Smooth muscle cell of the brain vasculature (primary cell): ENCODE measurements around the gene TNKS1BP1.
"Not testable (repeated sequence)": the region's sequence is repeated elsewhere in the genome, so short reads cannot be mapped to it uniquely, and the experiment has no call there.

Experiments used
- DNase-seq: peaks from one replicate; pipeline ENCODE4 v3.0.0-alpha.2; 2012; ENCODE audit warnings: low read depth, low spot score

TNKS1BP1 gene

GRCh38 chr11:57354699-57355098 lies 29.9 kb upstream of the TNKS1BP1 start:
- DNase-seq = no peak

GRCh38 chr11:57353852-57354251 lies 29.1 kb upstream of the TNKS1BP1 start:
- DNase-seq = no peak

GRCh38 chr11:57353446-57353845 lies 28.7 kb upstream of the TNKS1BP1 start:
- DNase-seq = no peak

GRCh38 chr11:57353036-57353435 lies 28.3 kb upstream of the TNKS1BP1 start:
- no peak for DNase-seq

GRCh38 chr11:57349491-57350274 lies 24.9 kb upstream of the TNKS1BP1 start:
- no peak for DNase-seq

GRCh38 chr11:57348636-57349313 lies 24.0 kb upstream of the TNKS1BP1 start:
- DNase-seq = no peak

GRCh38 chr11:57348052-57348451 lies 23.3 kb upstream of the TNKS1BP1 start:
- no peak for DNase-seq

GRCh38 chr11:57347336-57347735 lies 22.6 kb upstream of the TNKS1BP1 start:
- no peak for DNase-seq

- DNase-seq = no peak
Observed at GRCh38 chr11:57345555-57346211, 20.9 kb upstream of the TNKS1BP1 start.

- no peak for DNase-seq
Observed at GRCh38 chr11:57344826-57345225, 20.1 kb upstream of the TNKS1BP1 start.

- DNase-seq = no peak
Observed at GRCh38 chr11:57343825-57344224, 19.1 kb upstream of the TNKS1BP1 start.

- no peak for DNase-seq
Observed at GRCh38 chr11:57342702-57343101, 17.9 kb upstream of the TNKS1BP1 start.

- DNase-seq = no peak
Observed at GRCh38 chr11:57341250-57341808, 16.6 kb upstream of the TNKS1BP1 start.

- no peak for DNase-seq
Observed at GRCh38 chr11:57340039-57340615, 15.4 kb upstream of the TNKS1BP1 start.

GRCh38 chr11:57339328-57339727 lies 14.6 kb upstream of the TNKS1BP1 start:
- no peak for DNase-seq

- DNase-seq = no peak
Observed at GRCh38 chr11:57338142-57338541, 13.4 kb upstream of the TNKS1BP1 start, which contains the start of gene P2RX3. Gene P2RX3 (plus strand): TSS chr11:57338352. CDS start chr11:57338551, 199 bp downstream.

- DNase-seq = not testable (repeated sequence)
Observed at GRCh38 chr11:57336856-57337255, 12.1 kb upstream of the TNKS1BP1 start.

GRCh38 chr11:57336111-57336666 lies 11.4 kb upstream of the TNKS1BP1 start:
- no peak for DNase-seq

- no peak for DNase-seq
Observed at GRCh38 chr11:57335343-57336110, 10.8 kb upstream of the TNKS1BP1 start, which contains the start of gene SSRP1. Gene SSRP1 (minus strand): TSS chr11:57335892. CDS start chr11:57335121, 771 bp downstream.

- DNase-seq = no peak
Observed at GRCh38 chr11:57335023-57335342, 10.2 kb upstream of the TNKS1BP1 start.
